ENCODE data around the gene PIPOX. TPM values are rescaled to one million over a fixed set of nuclear protein-coding genes. Genes with fewer than 3 reads are reported as not detected.

The PIPOX gene
- total and polyA plus RNA-seq, 2 donors from 2014 or later, result 2.8 to 78.0 TPM

DNA sequence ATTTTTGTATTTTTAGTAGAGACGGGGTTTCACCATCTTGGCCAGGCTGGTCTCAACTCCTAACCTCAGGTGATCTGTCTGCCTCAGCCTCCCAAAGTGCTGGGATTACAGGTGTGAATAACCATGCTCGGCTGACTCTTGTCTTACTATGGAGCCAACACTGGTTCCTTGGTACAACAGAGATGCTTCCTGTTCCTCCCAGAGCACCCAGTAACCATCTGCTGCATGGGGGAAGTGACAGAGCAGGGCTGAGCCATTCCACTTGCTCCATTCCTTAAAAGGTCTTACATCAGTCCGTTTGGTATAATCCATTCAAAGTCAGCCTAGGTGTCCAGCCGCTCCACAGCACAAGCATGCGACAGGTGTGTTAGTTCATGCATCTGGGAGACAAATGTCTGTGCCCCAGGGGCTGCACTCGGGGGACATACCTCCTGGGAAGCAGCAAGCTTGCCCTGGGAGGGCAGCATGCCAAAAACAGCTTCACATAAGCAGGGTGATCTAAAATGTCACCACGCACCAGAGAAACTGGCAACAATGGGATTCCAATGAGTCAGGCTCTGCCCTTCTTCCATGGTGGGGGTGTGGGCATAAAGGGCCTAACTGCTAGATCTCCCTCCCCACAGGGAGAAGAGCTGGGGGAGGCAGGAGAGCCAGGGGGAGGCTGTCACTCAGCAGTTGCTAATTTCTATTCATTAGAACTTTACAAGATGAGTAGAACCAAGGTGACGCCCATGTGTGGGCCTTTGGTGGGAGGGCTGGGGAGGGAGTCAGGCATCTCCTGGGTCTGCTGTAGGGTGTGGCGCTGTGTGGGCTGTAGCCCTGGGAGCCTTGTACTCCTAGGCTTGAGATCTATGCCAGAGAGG is 35.5 kb downstream of the PIPOX start:
- DNase-seq (peak in 1 of 5 donors; percentile 62), FAIRE-seq (no peak)
- TF ChIP-seq, protein P1, sequence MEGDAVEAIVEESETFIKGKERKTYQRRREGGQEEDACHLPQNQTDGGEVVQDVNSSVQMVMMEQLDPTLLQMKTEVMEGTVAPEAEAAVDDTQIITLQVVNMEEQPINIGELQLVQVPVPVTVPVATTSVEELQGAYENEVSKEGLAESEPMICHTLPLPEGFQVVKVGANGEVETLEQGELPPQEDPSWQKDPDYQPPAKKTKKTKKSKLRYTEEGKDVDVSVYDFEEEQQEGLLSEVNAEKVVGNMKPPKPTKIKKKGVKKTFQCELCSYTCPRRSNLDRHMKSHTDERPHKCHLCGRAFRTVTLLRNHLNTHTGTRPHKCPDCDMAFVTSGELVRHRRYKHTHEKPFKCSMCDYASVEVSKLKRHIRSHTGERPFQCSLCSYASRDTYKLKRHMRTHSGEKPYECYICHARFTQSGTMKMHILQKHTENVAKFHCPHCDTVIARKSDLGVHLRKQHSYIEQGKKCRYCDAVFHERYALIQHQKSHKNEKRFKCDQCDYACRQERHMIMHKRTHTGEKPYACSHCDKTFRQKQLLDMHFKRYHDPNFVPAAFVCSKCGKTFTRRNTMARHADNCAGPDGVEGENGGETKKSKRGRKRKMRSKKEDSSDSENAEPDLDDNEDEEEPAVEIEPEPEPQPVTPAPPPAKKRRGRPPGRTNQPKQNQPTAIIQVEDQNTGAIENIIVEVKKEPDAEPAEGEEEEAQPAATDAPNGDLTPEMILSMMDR (IDR thresholded peaks at IDR 0.05; ENCODE audit: borderline replicate concordance, extremely low read depth, insufficient read depth), result no peak
- H3K27ac ChIP-seq (ENCODE audit: low read depth in 2 of 2, low read length in 2 of 2), result no peak overlapping the region
- no peak overlapping the region for H3K4me3 ChIP-seq (ENCODE audit: low read length in 3 of 3)
- intact Hi-C loops (cut with DNase I), result no loop called here
- peaks cover 2 to 22% (median 12%) of the 10 kb centered on the region in 3 donors for H3K36me3 ChIP-seq (ENCODE audit: control insufficient read depth in 2 of 3, insufficient read depth in 3 of 3, low read length in 3 of 3)
- H3K4me1 ChIP-seq (ENCODE audit: control insufficient read depth in 2 of 3, insufficient read depth in 2 of 3, low read depth in 1 of 3, low read length in 3 of 3), result peaks cover 0 to 17% (median 12%) of the 10 kb centered on the region in 3 donors
- no peaks in the 10 kb centered on the region for H3K9me3 ChIP-seq (ENCODE audit: control insufficient read depth in 2 of 3, insufficient read depth in 1 of 3, low read length in 3 of 3)
- no peak overlapping the region for H3K9ac ChIP-seq (ENCODE audit: low read length in 3 of 3)
- no peaks in the 10 kb centered on the region for H3K27me3 ChIP-seq (ENCODE audit: control insufficient read depth, insufficient read depth, low read length)

DNA sequence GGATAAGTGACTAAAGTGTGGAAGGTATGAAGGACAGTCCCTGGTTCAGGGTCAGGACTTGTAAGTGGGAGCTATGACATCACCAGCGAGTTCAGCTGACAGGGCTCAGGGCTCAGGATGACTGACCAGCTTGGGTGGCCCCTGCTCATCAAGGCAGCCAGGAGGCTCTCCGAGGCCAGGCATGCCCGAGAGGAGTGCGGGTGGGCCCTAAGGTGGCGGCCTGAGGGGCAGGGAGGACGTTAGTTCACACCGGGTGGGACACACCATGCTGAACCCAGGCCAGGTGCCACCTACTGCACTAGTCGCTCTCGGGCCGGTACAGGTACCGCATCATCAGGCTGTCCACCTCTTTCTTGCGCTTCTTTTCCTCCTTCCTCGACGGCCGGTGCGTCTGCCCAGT is 36.5 kb downstream of the PIPOX start:
- intact Hi-C loops (cut with DNase I), result no loop called here
- H3K4me1 ChIP-seq (ENCODE audit: control insufficient read depth in 2 of 3, insufficient read depth in 2 of 3, low read depth in 1 of 3, low read length in 3 of 3), result peaks cover 4 to 17% (median 12%) of the 10 kb centered on the region in 3 donors
- H3K36me3 ChIP-seq (ENCODE audit: control insufficient read depth in 2 of 3, insufficient read depth in 3 of 3, low read length in 3 of 3), result peaks cover 2 to 22% (median 17%) of the 10 kb centered on the region in 3 donors
- FAIRE-seq (no peak), DNase-seq (no peak)
- no peak overlapping the region for H3K4me3 ChIP-seq (ENCODE audit: low read length in 3 of 3)
- TF ChIP-seq, protein P1 (IDR thresholded peaks at IDR 0.05; ENCODE audit: borderline replicate concordance, extremely low read depth, insufficient read depth), result no peak
- H3K27ac ChIP-seq (ENCODE audit: low read depth in 2 of 2, low read length in 2 of 2), result no peak overlapping the region
- H3K27me3 ChIP-seq (ENCODE audit: control insufficient read depth, insufficient read depth, low read length), result no peaks in the 10 kb centered on the region
- H3K9ac ChIP-seq (ENCODE audit: low read length in 3 of 3), result no peak overlapping the region
- H3K9me3 ChIP-seq (ENCODE audit: control insufficient read depth in 2 of 3, insufficient read depth in 1 of 3, low read length in 3 of 3), result no peaks in the 10 kb centered on the region

DNA sequence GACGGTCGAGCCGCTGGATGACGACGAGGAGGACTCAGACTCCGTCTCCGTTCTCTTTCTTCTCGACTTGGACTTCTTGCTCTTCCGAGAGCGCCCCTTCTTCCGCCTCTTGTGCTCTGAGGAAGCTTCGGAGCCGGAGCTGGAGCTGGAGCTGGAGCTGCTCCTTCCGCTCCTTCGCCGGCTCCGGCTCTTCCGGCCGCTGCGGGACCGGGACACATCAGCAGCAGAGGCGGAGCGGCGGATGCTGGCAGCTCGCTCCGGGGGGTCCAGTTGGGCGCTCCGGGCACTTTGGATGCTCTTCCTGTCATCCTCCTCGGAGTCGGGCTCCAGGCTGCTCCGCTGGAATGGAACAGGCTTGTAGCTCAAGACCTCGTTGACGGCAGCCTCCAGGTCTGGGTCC is 36.9 kb downstream of the PIPOX start:
- no peak overlapping the region for H3K27ac ChIP-seq (ENCODE audit: low read depth in 2 of 2, low read length in 2 of 2)
- H3K27me3 ChIP-seq (ENCODE audit: control insufficient read depth, insufficient read depth, low read length), result no peaks in the 10 kb centered on the region
- TF ChIP-seq, protein P1 (IDR thresholded peaks at IDR 0.05; ENCODE audit: borderline replicate concordance, extremely low read depth, insufficient read depth), result no peak
- H3K4me1 ChIP-seq (ENCODE audit: control insufficient read depth in 2 of 3, insufficient read depth in 2 of 3, low read depth in 1 of 3, low read length in 3 of 3), result peaks cover 4 to 17% (median 12%) of the 10 kb centered on the region in 3 donors
- FAIRE-seq, result no peak
- H3K36me3 ChIP-seq (ENCODE audit: control insufficient read depth in 2 of 3, insufficient read depth in 3 of 3, low read length in 3 of 3), result peaks cover 2 to 27% (median 17%) of the 10 kb centered on the region in 3 donors
- H3K4me3 ChIP-seq (ENCODE audit: low read length in 3 of 3), result no peak overlapping the region
- no peaks in the 10 kb centered on the region for H3K9me3 ChIP-seq (ENCODE audit: control insufficient read depth in 2 of 3, insufficient read depth in 1 of 3, low read length in 3 of 3)
- intact Hi-C loops (cut with DNase I), result no loop called here
- no peak overlapping the region for H3K9ac ChIP-seq (ENCODE audit: low read length in 3 of 3)
- no peak for DNase-seq

All from kidney (tissue), 14 donors.